SK-N-SH treated with all-trans-retinoic acid at 6 μM for 48 hours (cell line): Measurements from ENCODE around the gene ATP1B1.

Experiments used
- ATAC-seq: fragments of 200-7000 bp; cut with Tn5 transposase; 3 replicates; pipeline ENCODE4 v1.9.1; 2020; ENCODE audit warnings: mild to moderate bottlenecking, moderate library complexity
- ARNTL ChIP-seq: fragments of 450-650 bp; formaldehyde crosslinking; IDR thresholded peaks from 2 replicates; pipeline ENCODE4 v1.5.0; 2020; ENCODE audit warnings: low read depth, mild to moderate bottlenecking, moderate library complexity, borderline replicate concordance
- BACH2 ChIP-seq: fragments of 250-450 bp; sonication (Bioruptor Pico); IDR thresholded peaks from 2 replicates; pipeline ENCODE4 v1.9.0; 2021; ENCODE audit warnings: mild to moderate bottlenecking, borderline replicate concordance
- CSDC2 ChIP-seq: fragments of 250-450 bp; sonication (Bioruptor Pico); IDR thresholded peaks from 2 replicates; pipeline ENCODE4 v1.5.0; 2020; ENCODE audit warnings: mild to moderate bottlenecking, moderate library complexity
- ESRRG ChIP-seq: fragments of 250-450 bp; sonication (Bioruptor Pico); IDR thresholded peaks from 2 replicates; pipeline ENCODE4 v1.6.1; 2021; ENCODE audit warnings: mild to moderate bottlenecking
- GLIS3 ChIP-seq: fragments of 250-450 bp; sonication (Bioruptor Pico); IDR thresholded peaks from 2 replicates; pipeline ENCODE4 v1.5.0; 2020; ENCODE audit warnings: mild to moderate bottlenecking, moderate library complexity
- ISL1 ChIP-seq: fragments of 250-450 bp; sonication (Bioruptor Pico); IDR thresholded peaks from 2 replicates; pipeline ENCODE4 v2.1.2; 2022; ENCODE audit warnings: mild to moderate bottlenecking, moderate library complexity
- OSR1 ChIP-seq: fragments of 250-450 bp; sonication (Bioruptor Pico); IDR thresholded peaks from 2 replicates; pipeline ENCODE4 v1.8.0; 2022; ENCODE audit warnings: moderate library complexity, mild to moderate bottlenecking, inconsistent platforms
- PATZ1 ChIP-seq: fragments of 250-450 bp; sonication (Bioruptor Pico); IDR thresholded peaks from 2 replicates; pipeline ENCODE4 v1.8.0; 2020; ENCODE audit warnings: mild to moderate bottlenecking, moderate library complexity, borderline replicate concordance
- POU6F1 ChIP-seq: fragments of 250-450 bp; sonication (Bioruptor Pico); IDR thresholded peaks from 2 replicates; pipeline ENCODE4 v1.8.0; 2021; ENCODE audit warnings: low read depth, mild to moderate bottlenecking, moderate library complexity, borderline replicate concordance
- PPARA ChIP-seq: fragments of 250-450 bp; sonication (Bioruptor Pico); IDR thresholded peaks from 2 replicates; pipeline ENCODE4 v1.5.0; 2020; ENCODE audit warnings: mild to moderate bottlenecking, borderline replicate concordance
- RARB ChIP-seq: fragments of 250-450 bp; sonication (Bioruptor Pico); IDR thresholded peaks from 2 replicates; pipeline ENCODE4 v1.8.0; 2021; ENCODE audit warnings: mild to moderate bottlenecking, moderate library complexity
- SNAI2 ChIP-seq: fragments of 250-450 bp; sonication (Bioruptor Pico); IDR thresholded peaks from 2 replicates; pipeline ENCODE4 v1.5.0; 2020; ENCODE audit warnings: mild to moderate bottlenecking, moderate library complexity
- TCF4 ChIP-seq: fragments of 250-450 bp; sonication (Bioruptor Pico); IDR thresholded peaks from 2 replicates; pipeline ENCODE4 v1.8.0; 2021; ENCODE audit warnings: mild to moderate bottlenecking, moderate library complexity, borderline replicate concordance
- TOX ChIP-seq: fragments of 250-450 bp; sonication (Bioruptor Pico); IDR thresholded peaks from 2 replicates; pipeline ENCODE4 v1.8.0; 2021; ENCODE audit warnings: mild to moderate bottlenecking, moderate library complexity, borderline replicate concordance
- TSHZ2 ChIP-seq: fragments of 250-450 bp; sonication (Bioruptor Pico); IDR thresholded peaks from 2 replicates; pipeline ENCODE4 v1.5.0; 2020; ENCODE audit warnings: mild to moderate bottlenecking, moderate library complexity
- ZC3H10 ChIP-seq: fragments of 250-450 bp; sonication (Bioruptor Pico); IDR thresholded peaks from 2 replicates; pipeline ENCODE4 v1.5.1; 2021; ENCODE audit warnings: mild to moderate bottlenecking, moderate library complexity
- ZFP3 ChIP-seq: fragments of 250-450 bp; sonication (Bioruptor Pico); IDR thresholded peaks from 2 replicates; pipeline ENCODE4 v1.5.0; 2020; ENCODE audit warnings: mild to moderate bottlenecking, moderate library complexity
- ZFP30 ChIP-seq: fragments of 450-650 bp; formaldehyde crosslinking; IDR thresholded peaks from 2 replicates; pipeline ENCODE4 v1.5.0; 2022; ENCODE audit warnings: mild to moderate bottlenecking, moderate library complexity
- ZNF565 ChIP-seq: fragments of 450-650 bp; formaldehyde crosslinking; conservative IDR thresholded peaks from 2 replicates; pipeline ENCODE4 v1.5.0; 2020; ENCODE audit warnings: low read depth, mild to moderate bottlenecking, moderate library complexity
- ZNF70 ChIP-seq: fragments of 450-650 bp; formaldehyde crosslinking; IDR thresholded peaks from 2 replicates; pipeline ENCODE4 v1.5.0; 2020; ENCODE audit warnings: mild to moderate bottlenecking, moderate library complexity
- ZNF8 ChIP-seq: fragments of 450-650 bp; formaldehyde crosslinking; IDR thresholded peaks from 2 replicates; pipeline ENCODE4 v1.5.0; 2020; ENCODE audit warnings: mild to moderate bottlenecking, moderate library complexity

The ATP1B1 gene

GRCh38 chr1:169106095-169106920, at the start of gene ATP1B1:
Gene ATP1B1 (plus strand): TSS chr1:169106690. CDS start chr1:169106830, 140 bp downstream.
- peak; percentile 80 for ATAC-seq
- TF ChIP-seq BACH2 (CRISPR knock-in tag), result no peak
- TF ChIP-seq PATZ1 (CRISPR knock-in tag), result 0 out of 2 replicates have a peak, but pooled peaks have one; percentile 56

- no peak for TF ChIP-seq POU6F1 (CRISPR knock-in tag)
- no peak for TF ChIP-seq TSHZ2
- TF ChIP-seq SNAI2, result no peak
- no peak for TF ChIP-seq ZFP3 (CRISPR knock-in tag)
- TF ChIP-seq ZNF565 (CRISPR knock-in tag), result no peak
- no peak for TF ChIP-seq GLIS3 (CRISPR knock-in tag)
- TF ChIP-seq BACH2 (CRISPR knock-in tag), result no peak
- TF ChIP-seq ISL1 (CRISPR knock-in tag), result no peak
- no peak for TF ChIP-seq ZFP30
- TF ChIP-seq TOX (CRISPR knock-in tag), result no peak
- no peak for TF ChIP-seq ZC3H10 (CRISPR knock-in tag)
- TF ChIP-seq OSR1 (CRISPR knock-in tag), result no peak
- TF ChIP-seq PPARA, result no peak
- TF ChIP-seq CSDC2 (CRISPR knock-in tag), result no peak
- no peak for TF ChIP-seq ZNF70 (CRISPR knock-in tag)
- no peak for TF ChIP-seq ESRRG (CRISPR knock-in tag)
- no peak for TF ChIP-seq PATZ1 (CRISPR knock-in tag)
- no peak for TF ChIP-seq RARB
- TF ChIP-seq ARNTL (CRISPR knock-in tag), result no peak
- ATAC-seq, result no peak
These were observed 47.1 kb upstream of the ATP1B1 start for GRCh38 chr1:169059421-169059820.

- ATAC-seq, result peak; percentile 65
- TF ChIP-seq ZNF8 (CRISPR knock-in tag) (no peak), PATZ1 (CRISPR knock-in tag) (no peak), OSR1 (CRISPR knock-in tag) (no peak), SNAI2 (no peak), TOX (CRISPR knock-in tag) (no peak), RARB (no peak), ISL1 (CRISPR knock-in tag) (no peak), CSDC2 (CRISPR knock-in tag) (no peak), TSHZ2 (no peak), TCF4 (CRISPR knock-in tag) (no peak), POU6F1 (CRISPR knock-in tag) (no peak)
These were observed 46.3 kb upstream of the ATP1B1 start for GRCh38 chr1:169060043-169060722.
